GM18907 (cell line): ENCODE results near the gene ANTXR1.

Experiments
- ATAC-seq: cut with Tn5 transposase; IDR thresholded peaks from one replicate; pipeline ENCODE4 v1.9.1; 2021; ENCODE audit warnings: mild to moderate bottlenecking, moderate library complexity; ENCODE audit not compliant: unreplicated experiment

The ANTXR1 gene

GRCh38 chr2:69298261-69298660 is 285.3 kb downstream of the ANTXR1 start:
- no peak for ATAC-seq

- no peak for ATAC-seq
Measured at GRCh38 chr2:69298862-69299261, 285.9 kb downstream of the ANTXR1 start.
